HEK293T (cell line): ENCODE results near the gene ITGB3.

Source experiments
- CTCF ChIA-PET: fragments of 350-600 bp; formaldehyde crosslinking; extraction: SDS; loops from one replicate; lab custom pipeline; 2021; ENCODE audit warnings: antibody characterized with exemption, inconsistent platforms; lab: Yijun Ruan, JAX
- POLR2A ChIA-PET: fragments of 350-600 bp; formaldehyde crosslinking; extraction: SDS; loops from one replicate; lab custom pipeline; 2020; ENCODE audit warnings: antibody characterized with exemption, inconsistent platforms; lab: Yijun Ruan, JAX
- DNase-seq: peaks from one replicate; pipeline ENCODE4 v3.0.0; 2012; ENCODE audit warnings: mixed read lengths; ENCODE audit errors: extremely low spot score
- ARNT ChIP-seq: fragments of 450-650 bp; IDR thresholded peaks from 2 replicates; pipeline ENCODE4 v1.6.1; 2017; ENCODE audit warnings: mild to moderate bottlenecking
- BHLHE40 ChIP-seq: fragments of 450-650 bp; IDR thresholded peaks from 2 replicates; pipeline ENCODE4 v1.6.1; 2016; ENCODE audit warnings: mild to moderate bottlenecking, moderate library complexity, borderline replicate concordance
- CTBP1 ChIP-seq: fragments of 450-650 bp; IDR thresholded peaks from 2 replicates; pipeline ENCODE4 v1.6.1; 2016; ENCODE audit warnings: borderline replicate concordance
- ELF4 ChIP-seq: fragments of 450-650 bp; IDR thresholded peaks from 2 replicates; pipeline ENCODE4 v1.6.1; 2017; ENCODE audit warnings: antibody characterized with exemption
- FOXA1 ChIP-seq: fragments of 450-650 bp; IDR thresholded peaks from 2 replicates; pipeline ENCODE4 v1.6.1; 2016; ENCODE audit warnings: mild to moderate bottlenecking
- FOXK2 ChIP-seq: fragments of 450-650 bp; IDR thresholded peaks from 2 replicates; pipeline ENCODE4 v1.6.1; 2016; ENCODE audit warnings: mild to moderate bottlenecking
- FOXM1 ChIP-seq: fragments of 450-650 bp; IDR thresholded peaks from 2 replicates; pipeline ENCODE4 v1.6.1; 2017; ENCODE audit warnings: mild to moderate bottlenecking, borderline replicate concordance
- HDGF ChIP-seq: fragments of 450-650 bp; IDR thresholded peaks from 2 replicates; pipeline ENCODE4 v1.6.1; 2017; ENCODE audit warnings: antibody characterized with exemption, borderline replicate concordance
- L3MBTL2 ChIP-seq: fragments of 450-650 bp; conservative IDR thresholded peaks from 2 replicates; pipeline ENCODE4 v1.6.1; 2016; ENCODE audit warnings: mild to moderate bottlenecking
- LEF1 ChIP-seq: fragments of 450-650 bp; IDR thresholded peaks from 2 replicates; pipeline ENCODE4 v1.6.1; 2017; ENCODE audit warnings: mild to moderate bottlenecking, borderline replicate concordance
- NFRKB ChIP-seq: fragments of 450-650 bp; IDR thresholded peaks from 2 replicates; pipeline ENCODE4 v1.6.1; 2016; ENCODE audit warnings: mild to moderate bottlenecking, moderate library complexity
- SP1 ChIP-seq: fragments of 450-650 bp; IDR thresholded peaks from 2 replicates; pipeline ENCODE4 v1.6.1; 2017
- SUZ12 ChIP-seq: fragments of 450-650 bp; IDR thresholded peaks from 2 replicates; pipeline ENCODE4 v1.6.1; 2016; ENCODE audit warnings: mild to moderate bottlenecking
- TARDBP ChIP-seq: fragments of 450-650 bp; IDR thresholded peaks from 2 replicates; pipeline ENCODE4 v1.6.1; 2016
- ZNF384 ChIP-seq: fragments of 450-650 bp; IDR thresholded peaks from 2 replicates; pipeline ENCODE4 v1.6.1; 2016
- TF ChIP-seq, protein P1 (sequence below): fragments of 450-650 bp; IDR thresholded peaks from 2 replicates; pipeline ENCODE4 v1.6.1; 2016

Gene ITGB3

DNA sequence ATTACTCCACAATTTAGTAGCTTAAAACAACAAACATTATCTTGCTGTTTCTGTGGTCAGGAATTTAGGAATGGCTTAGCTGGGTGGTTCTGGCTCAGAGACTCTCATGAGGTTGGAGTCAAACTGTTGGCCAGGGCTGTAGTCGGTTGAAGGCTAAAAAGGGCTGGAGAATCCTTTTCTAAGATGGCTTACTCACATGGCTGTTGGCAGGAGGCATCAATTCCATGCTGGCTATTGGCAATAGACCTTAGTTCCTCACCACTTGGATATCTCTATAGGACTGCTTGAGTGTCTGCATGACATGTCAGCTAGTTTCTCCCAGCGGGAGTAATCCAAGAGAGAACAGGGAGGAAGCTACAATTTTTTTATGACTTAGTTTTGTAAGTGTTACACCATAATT, 63.5 kb downstream of the ITGB3 start:
- ChIA-PET POLR2A (no interaction called here), CTCF (no interaction called here)
- TF ChIP-seq ELF4 (no peak), CTBP1 (no peak), FOXK2 (no peak), LEF1 (no peak), ZNF384 (no peak), SP1 (no peak), ARNT (no peak), SUZ12 (no peak), NFRKB (no peak), HDGF (no peak), L3MBTL2 (no peak), BHLHE40 (no peak), FOXA1 (no peak), TARDBP (no peak)
- DNase-seq = no peak

DNA sequence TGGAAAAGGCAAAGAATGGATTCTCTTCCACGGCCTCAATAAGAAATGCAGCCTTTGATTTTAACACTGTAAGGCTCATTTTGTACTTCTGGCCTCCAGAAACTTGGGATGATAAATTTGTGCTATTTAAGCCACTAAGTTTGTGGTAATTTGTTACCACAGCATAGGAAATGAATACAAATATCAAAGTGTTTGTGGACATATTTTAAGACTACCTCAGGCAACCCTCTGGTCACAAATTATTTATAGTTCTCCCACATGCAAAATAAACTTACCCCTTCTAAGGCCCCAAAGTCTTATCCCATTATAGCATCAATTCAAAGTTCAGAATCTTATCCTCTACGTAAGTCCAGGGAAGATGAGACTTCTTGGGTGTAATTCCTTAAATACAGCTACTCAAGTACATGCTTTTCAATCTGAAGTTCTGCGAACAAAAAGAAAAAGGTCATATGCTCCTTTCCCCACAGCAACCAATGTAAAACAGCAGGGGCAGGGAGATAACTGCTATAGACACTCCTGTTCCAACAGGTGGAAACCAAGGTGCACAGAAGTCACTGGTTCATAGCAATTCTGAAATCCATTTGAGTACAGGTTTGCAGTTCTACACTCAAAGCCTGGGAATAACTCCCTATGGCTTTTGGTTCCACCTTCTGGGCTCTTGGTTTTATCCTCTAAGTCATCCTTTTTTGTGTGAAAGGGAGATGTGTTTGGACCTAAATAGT, 64.7 kb downstream of the ITGB3 start:
- POLR2A ChIA-PET = no interaction called here
- CTCF ChIA-PET = no interaction called here
- TF ChIP-seq ARNT (no peak), NFRKB (no peak), ZNF384 (no peak), BHLHE40 (no peak), FOXA1 (no peak), FOXM1 (no peak), TARDBP (no peak), FOXK2 (no peak), LEF1 (no peak), ELF4 (no peak), L3MBTL2 (no peak), HDGF (no peak)
- TF ChIP-seq, protein P1, sequence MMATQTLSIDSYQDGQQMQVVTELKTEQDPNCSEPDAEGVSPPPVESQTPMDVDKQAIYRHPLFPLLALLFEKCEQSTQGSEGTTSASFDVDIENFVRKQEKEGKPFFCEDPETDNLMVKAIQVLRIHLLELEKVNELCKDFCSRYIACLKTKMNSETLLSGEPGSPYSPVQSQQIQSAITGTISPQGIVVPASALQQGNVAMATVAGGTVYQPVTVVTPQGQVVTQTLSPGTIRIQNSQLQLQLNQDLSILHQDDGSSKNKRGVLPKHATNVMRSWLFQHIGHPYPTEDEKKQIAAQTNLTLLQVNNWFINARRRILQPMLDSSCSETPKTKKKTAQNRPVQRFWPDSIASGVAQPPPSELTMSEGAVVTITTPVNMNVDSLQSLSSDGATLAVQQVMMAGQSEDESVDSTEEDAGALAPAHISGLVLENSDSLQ = no peak
- DNase-seq = no peak

DNA sequence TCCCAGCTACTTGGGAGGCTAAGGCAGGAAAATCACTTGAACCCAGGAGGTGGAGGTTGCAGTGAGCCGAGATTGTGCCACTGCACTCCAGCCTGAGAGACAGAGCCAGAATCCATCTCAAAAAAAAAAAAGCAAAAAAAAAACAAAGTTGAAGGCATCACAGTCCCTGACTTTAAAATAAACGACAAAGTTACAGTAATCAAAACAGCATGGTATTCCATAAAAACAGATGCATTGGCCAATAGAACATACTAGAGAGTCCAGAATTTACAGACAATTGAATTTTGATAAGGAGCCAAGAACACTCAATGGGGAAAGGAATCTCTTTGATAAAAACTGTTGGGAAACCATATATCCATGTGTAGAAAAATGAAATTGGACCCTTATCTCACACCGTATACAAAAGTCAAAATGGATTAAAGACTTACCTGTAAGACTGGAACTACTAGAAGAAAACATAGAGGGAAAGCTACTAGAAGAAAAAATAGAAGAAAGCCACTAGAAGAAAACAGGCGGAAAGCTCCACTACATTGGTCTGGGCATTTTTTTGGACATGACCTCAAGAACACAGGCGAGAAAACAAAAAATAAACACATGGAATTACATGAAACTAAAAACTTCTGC, 67.4 kb downstream of the ITGB3 start:
- no peak for DNase-seq
- POLR2A ChIA-PET = no interaction called here
- CTCF ChIA-PET = no interaction called here
- TF ChIP-seq L3MBTL2 (no peak), BHLHE40 (no peak), SUZ12 (no peak), TARDBP (no peak), ELF4 (no peak), HDGF (no peak), NFRKB (no peak), CTBP1 (no peak), SP1 (no peak), LEF1 (no peak)
- TF ChIP-seq, protein P1 = no peak

DNA sequence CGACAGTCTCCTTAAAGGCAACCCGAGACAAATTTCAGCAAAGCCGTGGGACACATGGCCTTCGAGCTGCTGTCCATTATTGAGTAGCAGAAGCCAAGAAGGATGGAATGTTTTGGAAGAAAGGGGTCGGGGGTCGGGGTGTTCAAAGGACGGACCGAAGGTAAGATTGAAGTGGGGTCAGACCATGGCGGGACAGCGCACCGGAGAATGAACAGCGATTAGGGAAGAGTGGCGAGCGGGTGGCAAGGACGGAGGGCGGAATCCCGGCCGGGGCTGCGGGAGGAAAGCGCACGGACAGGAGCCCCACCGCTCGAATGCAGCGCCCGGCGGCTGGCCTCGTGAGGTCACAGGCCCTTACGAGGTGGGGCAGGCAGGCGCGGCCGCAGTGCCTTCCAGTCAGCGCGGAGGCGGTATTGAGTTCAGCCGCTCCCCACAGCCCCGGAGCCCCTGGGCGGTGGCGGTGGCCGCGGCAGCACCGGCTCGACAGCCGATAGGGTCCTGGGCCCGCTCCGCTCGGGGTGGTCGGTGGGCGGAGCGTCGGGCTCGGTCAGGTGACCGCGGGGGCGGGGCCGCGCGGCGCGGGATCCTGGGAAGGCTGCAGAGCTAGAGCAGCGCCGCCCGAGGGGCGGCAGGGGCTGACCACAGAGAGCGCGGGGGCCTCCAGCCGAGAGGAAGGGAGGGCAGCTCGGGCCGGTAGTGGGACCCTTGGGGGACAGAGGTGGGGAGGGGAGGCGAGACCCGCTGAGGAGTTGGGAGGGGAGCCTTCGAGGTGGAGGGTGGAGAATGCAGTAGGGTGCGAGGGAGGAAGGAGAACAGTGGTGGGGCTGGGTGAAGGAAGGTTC, 70.0 kb downstream of the ITGB3 start, which contains the start of gene EFCAB13:
Gene EFCAB13 (plus strand): TSS at position 574 of the 842 bp plus-strand sequence. CDS start 4,399 bp downstream, outside the sequence.
- no peak for TF ChIP-seq ELF4
- TF ChIP-seq L3MBTL2 = peak; percentile 96
- TF ChIP-seq LEF1 = no peak
- ChIA-PET CTCF (interaction anchor here (0.6 kb wide), 1 partner anchor 291 kb away, joined by 6 read pairs; no protein-coding TSS in a partner anchor), POLR2A (interaction anchor here (1.3 to 1.6 kb wide), 2 partner anchors 11 to 13 kb away, joined by 3 to 9 read pairs; no protein-coding TSS in a partner anchor)
- peak; percentile 89 for DNase-seq

DNA sequence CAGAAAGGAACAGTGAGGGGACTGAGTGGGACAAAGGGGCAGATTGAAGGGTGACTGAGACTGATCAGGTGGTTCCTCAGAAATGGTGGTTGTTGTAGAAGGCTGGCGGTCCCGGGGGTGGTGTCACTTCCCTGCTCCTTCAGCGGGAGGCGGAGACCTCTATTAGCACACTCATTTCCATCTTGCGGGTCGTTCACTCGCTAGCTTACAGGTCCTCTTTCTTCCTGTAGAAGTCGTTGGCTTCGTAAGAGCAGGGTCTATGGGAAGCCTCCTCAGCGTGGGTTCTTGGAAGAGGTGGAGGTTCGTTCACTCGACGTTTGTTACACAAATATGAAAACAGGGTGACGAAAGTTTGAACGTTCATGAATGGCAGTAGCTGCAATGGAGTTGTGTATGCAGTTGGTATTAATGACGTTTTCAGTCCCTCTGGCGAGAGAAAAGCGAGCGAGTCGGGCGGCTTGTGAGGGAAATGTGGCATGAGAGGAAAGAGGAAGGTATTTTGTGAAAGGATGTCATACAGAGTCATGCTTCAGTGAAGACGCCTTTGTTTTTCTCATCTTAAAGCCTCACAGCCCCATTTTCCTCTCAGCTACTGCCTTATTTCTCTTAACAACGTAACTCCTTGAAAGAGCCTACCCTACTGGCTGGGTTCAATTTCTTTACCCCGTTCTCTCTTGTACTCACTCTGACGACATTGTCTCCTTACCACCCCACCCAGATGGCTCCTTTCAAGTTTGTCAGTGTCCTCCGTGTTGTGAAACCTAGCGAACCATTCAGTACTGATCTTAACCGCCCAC, 70.8 kb downstream of the ITGB3 start:
- DNase-seq = no peak
- ChIA-PET CTCF (no interaction called here), POLR2A (interaction anchor here (1.3 to 1.6 kb wide), 2 partner anchors 12 to 14 kb away, joined by 3 to 9 read pairs; no protein-coding TSS in a partner anchor)

More for the DNA sequence above, 70.8 kb downstream of the ITGB3 start:
- TF ChIP-seq SUZ12 (no peak), SP1 (no peak), ARNT (no peak), ZNF384 (no peak), ELF4 (no peak), HDGF (no peak), BHLHE40 (no peak), LEF1 (no peak), L3MBTL2 (no peak), NFRKB (no peak)
- TF ChIP-seq, protein P1 = no peak
